Lower leg skin (tissue), 3 donors: ENCODE results near the gene SLC46A1.

Experiments
- POLR2A ChIP-seq, 2 donors: fragments of 450-650 bp; IDR thresholded peaks; one replicate each; pipeline ENCODE4 v1.6.1; 2016 to 2017; ENCODE audit warnings: antibody characterized with exemption in 2 of 2, mild to moderate bottlenecking in 1 of 2, moderate library complexity in 1 of 2
- TF ChIP-seq, protein P1 (sequence below), 3 donors: fragments of 450-650 bp; IDR thresholded peaks; one replicate each; pipeline ENCODE4 v1.5.1; 2016; ENCODE audit warnings: antibody characterized with exemption in 3 of 3, mild to moderate bottlenecking in 3 of 3, moderate library complexity in 2 of 3

DNA sequence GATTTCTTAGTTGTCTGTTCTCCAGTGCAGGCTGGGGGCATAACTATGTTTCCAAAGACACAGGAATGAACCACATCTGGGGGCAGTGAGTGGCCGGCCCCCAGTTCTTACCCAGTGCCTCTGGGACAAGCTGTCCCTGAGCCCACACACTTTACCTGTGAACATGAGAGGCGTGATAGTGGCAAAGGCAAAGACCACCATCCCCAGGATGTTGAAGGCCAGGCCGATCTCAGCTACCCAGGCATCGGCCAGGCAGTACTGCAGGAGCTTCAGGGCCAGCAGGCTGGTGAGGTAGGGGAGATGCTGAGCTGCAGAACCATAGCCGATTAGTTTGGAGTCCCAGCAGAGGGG is 1.6 kb downstream of the SLC46A1 start:
- TF ChIP-seq, protein P1, sequence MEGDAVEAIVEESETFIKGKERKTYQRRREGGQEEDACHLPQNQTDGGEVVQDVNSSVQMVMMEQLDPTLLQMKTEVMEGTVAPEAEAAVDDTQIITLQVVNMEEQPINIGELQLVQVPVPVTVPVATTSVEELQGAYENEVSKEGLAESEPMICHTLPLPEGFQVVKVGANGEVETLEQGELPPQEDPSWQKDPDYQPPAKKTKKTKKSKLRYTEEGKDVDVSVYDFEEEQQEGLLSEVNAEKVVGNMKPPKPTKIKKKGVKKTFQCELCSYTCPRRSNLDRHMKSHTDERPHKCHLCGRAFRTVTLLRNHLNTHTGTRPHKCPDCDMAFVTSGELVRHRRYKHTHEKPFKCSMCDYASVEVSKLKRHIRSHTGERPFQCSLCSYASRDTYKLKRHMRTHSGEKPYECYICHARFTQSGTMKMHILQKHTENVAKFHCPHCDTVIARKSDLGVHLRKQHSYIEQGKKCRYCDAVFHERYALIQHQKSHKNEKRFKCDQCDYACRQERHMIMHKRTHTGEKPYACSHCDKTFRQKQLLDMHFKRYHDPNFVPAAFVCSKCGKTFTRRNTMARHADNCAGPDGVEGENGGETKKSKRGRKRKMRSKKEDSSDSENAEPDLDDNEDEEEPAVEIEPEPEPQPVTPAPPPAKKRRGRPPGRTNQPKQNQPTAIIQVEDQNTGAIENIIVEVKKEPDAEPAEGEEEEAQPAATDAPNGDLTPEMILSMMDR (IDR thresholded peaks at IDR 0.05): no peak
- no peak for TF ChIP-seq POLR2A (IDR thresholded peaks at IDR 0.05)
